HUDEP-2 (cell line): ENCODE measurements around the gene KRTAP10-4.
"Not testable (repeated sequence)": the region's sequence is repeated elsewhere in the genome, so short reads cannot be mapped to it uniquely, and the experiment has no call there.

Source experiments
- DNase-seq, 76 experiments: peaks; one replicate each; lab custom pipeline; 2025; ENCODE audit not compliant: unreplicated experiment in 76 of 76; lab: John Stamatoyannopoulos, UW

Gene KRTAP10-4

DNA sequence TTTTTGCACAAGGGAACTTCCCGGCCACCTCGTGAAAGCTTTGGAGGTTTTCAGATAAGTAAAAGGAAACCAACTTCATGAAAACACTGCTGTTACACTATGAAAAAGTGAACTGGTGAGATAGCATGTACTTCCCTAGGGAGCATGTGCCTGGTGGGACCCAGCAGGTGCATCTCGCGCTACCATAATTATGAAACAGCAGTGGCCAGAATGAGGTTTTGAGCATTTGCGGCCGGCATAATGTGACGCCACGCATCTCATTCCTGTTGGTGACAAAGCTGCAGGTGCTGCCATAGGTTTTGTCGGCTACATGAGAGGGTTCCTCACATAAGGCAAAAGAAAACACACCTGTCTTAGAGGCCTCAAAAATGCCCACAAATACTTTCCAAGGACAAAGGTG lies 16.6 kb upstream of the KRTAP10-4 start:
- no peak for DNase-seq

DNA sequence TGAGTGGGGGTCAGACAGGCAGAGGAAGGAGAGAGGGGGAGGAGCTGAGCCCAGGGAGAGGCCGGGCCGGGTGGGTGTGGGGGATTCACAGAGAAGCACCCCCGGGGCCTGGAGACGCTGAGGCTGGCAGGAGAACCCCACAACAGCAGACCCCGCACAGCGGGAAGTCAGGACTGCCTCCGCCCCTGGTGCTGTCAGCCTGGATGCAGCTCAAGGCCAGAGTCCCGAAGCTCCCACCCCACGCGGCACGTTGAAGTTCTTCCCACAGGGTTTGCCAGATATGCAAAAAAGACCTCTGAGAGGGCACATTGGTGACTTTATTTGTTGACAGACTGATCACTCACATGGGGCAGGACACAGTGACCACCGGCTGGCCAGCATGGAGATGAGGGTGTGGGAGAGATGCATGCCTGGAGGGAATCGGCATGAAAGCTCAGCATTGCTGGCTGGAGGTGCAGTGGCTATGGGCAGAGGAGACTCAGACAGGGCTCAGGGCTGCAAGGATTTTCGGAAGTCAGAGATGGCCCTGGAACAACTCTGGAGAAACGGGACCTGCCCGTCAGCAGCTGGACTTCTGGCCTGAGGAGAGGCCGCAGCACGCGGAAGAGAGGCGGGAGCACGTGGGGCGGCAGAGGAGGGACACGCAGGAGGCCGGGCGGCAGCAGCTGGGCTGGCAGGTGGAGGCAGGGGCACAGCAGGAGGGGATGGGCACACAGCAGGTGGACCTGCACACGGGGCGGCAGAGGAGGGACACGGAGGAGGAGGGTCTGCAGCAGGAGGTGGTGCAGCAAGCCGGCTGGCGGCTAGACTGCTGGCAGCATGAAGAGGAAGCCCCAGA lies 15.8 kb upstream of the KRTAP10-4 start:
- no peak for DNase-seq

DNA sequence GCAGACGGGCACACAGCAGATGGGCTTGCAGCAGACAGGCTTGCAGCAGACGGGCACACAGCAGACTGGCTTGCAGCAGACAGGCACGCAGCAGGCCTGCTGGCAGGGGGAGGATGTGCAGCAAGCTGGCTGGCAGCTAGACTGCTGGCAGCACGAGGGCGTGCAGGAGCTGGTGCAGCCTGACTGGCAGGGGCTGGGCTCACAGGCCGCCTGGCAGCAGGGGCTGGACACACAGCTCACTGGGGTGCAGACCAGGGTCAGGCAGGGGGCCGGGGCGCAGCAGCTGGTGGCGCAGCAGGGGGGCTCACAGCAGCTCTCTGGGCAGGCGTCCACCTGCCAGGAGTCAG lies 15.2 kb upstream of the KRTAP10-4 start:
- not testable (repeated sequence) for DNase-seq

DNA sequence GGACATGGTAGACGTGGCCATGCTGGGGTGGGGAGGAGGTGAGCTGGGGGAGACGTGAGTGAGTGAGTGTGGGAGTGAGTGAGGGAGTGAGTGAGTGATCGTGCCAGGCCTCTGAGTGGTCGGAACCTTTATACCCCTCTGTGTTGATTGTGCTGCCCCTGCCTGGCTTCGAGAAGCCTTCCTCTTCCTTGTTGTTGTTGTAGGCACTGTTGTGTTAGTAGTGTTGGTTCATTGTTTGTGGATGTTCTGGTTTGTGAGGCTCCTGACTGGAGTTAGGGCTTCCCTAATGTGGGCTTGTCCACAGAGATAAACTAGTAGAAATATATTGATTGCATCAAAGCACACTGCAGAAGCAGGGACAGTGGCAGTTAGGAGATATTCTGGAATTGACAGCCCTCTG lies 14.8 kb upstream of the KRTAP10-4 start, which contains the start of gene KRTAP10-3:
KRTAP10-3 (minus strand) TSS at position 101 of the 400 bp plus-strand sequence; CDS start at position 21, 80 bp downstream.
- DNase-seq = no peak

DNA sequence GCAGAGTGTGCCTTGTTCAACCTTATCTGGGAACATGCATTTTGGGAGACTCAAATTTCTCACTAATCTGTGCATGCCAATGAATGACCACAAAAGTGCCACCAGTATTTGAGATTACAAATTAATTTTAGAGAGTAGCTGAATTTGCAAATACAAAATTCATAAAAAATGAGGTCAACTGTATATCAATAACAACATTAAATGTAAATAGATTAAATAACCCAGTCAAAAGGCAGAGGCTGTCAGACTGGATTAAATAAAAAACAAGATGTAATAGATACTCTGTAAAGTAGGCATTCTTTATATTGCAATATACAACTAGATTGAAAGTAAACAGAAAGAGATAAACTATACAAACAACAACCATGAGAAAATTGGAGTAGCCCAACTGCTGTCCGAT lies 9.4 kb upstream of the KRTAP10-4 start:
- DNase-seq = no peak

DNA sequence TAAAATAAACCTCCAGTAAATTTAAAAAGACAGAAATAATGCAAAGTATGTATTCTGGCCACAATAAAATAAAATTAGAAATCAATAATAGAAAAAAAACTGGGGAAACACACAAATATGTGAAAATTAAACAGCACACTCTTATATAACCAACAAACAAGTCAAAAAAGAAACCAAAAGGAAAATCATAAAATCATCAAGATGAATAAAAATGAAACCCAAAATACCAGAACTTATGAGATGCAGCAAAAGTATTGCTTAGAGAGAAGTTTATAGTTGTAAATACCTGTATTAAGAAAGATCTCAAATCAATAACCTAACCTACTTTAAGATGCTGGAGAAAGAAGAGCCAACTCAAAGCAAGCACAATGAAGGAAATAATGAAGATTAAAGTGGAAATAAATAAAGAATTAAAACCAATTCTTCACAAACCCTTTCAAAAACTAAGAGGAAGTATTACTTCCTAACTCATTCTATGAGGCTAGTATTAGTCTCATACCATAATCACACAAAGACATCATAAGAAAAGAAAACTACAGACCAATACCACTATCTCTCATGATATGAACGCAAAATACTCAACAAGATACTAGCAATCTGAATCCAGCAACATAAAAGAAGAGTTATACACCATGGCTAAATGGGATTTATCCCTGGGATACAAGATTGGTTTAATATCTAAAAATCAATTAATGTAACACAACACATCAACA lies 8.5 kb upstream of the KRTAP10-4 start:
- no peak for DNase-seq

DNA sequence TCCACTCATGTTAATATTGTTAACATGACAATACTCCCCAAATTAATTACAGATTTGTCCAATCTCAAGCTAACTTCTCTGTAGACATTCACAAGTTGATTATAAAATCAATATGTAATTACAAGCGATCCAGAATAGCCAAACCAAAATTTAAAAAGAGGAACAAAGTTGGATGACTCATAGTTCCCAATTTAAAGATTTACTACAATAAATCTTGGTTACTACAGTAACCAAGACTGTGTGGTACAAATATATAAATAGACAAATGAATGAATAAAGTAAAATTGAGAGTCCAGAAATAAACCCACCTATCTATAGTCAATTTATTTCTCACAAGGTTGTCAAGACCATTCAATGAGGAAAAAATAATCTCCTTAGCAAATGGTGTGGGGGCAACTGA lies 7.1 kb upstream of the KRTAP10-4 start:
- no peak for DNase-seq

DNA sequence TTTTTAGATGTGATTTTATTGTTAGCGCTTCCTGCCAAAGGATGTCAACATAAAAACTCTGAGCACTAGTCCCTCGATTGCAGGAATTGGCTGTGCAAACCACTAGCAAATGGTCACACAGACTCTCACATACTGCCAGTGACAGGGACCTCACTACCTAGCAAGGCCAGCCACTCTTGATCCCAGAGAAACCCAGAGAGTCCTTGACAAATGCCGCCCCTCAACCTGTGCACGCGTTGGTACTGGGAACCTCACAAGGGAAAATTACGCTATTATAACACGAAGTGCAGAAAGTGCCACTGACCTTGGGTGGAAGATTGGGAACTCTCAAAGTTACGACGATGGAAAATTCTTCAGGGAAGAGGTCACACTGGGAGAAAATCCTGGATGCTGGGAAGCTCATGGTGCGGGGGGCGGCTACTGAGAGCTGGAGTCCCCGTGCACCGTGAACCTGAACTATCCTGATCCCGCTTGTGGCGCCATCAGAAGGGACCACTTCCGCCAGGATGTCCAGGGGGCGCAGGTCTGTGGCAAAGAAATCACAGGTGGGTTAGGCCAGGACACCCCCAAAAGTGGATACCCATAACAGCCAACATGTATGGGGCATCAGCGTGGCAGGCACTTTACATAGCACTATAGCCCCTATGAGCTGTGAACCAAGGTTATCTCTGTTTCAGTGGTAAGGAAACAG lies 5.9 kb upstream of the KRTAP10-4 start:
- no peak for DNase-seq

DNA sequence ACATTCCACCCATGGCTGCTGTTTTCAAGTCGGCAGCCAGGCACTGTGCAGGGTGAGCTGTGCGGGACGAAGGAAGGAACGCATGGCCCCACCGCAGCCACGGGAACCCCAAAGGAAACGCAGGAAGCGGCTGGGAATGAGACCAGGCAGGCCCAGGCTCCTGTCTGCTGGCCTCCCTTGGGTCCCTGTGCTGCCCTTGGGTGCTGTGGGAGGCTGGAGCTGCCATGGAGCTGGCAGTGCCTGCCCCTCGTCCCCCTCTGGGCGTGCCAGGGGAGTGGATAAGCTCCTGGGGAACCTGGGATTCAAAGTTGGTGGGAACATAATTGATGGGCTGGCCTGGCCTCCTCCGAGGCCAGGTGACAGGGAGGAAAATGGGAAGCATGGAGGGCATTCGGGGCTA lies 5.3 kb upstream of the KRTAP10-4 start:
- DNase-seq = no peak

DNA sequence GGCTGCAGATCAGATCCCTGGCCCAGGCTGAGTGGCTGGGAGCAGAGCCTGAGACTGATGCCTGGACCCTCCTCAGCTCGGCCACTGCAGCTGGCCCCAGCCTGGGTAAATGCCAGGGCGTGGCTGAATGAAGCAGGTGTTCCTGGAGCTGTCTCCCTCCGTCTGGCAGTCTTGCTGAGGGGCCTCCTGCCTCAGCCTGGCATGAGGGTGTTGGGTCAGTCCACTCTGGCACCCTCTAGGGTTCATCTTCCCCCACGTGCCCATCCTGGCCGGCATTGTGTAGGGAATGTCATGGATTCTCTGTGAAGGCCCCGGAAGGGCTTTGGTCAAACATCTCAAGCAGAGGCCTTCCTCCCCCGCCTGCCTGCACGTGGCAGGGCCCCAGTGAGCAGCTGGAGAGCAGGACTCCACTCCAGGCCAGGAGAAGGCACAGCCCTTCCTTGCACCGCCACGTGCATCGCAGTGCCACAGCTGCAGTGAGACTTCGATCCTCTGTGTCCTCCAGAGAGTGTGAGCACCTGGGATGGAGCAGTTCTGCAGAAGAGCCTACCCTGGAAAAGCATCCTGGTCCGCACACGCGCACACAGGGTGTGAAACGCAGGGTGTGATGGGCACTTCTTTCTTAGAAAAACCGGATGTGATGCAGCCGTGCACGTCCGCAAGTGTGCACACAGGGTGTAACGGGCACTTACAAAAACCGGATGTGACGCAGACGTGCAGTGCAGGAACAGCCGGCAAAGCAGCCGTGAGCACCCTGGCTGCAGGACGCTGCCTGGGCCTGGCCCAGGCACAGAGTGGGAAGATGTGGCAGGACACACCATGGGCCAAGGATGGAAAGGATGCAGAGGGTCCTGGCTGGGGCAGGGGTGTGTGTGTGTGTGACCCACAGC lies 4.6 kb upstream of the KRTAP10-4 start:
- no peak for DNase-seq

DNA sequence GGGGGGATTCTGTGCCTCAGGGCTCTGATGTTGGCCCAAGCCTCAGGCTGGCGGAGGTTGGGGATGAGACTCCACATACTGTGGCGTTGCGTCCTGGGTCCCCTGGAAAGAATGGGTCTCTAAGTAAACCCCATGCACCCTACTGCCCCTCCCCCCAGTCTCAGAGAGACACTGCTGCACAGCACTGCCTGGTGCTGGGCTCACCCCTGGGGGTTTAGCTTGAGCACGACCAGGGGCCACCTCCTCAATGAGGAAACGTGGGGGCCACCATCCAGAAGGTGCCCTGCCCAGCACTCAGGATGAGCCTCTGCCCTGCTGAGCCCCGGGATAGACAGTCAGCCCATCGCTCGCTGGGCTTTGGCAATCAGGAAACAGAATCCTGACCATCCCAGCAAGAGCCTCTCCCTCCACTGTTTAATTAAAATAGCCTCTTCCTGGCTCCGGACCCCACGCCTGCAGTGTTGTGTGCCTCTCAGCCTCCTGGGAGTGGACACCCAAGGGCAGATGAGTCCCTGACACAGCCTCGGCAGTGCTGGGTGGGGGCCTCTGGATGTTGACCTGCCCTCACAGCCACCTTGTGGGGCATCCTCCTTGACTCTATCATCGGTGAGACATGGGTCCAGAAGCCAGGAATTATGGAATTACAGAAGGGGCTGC lies 3.5 kb upstream of the KRTAP10-4 start:
- no peak for DNase-seq

DNA sequence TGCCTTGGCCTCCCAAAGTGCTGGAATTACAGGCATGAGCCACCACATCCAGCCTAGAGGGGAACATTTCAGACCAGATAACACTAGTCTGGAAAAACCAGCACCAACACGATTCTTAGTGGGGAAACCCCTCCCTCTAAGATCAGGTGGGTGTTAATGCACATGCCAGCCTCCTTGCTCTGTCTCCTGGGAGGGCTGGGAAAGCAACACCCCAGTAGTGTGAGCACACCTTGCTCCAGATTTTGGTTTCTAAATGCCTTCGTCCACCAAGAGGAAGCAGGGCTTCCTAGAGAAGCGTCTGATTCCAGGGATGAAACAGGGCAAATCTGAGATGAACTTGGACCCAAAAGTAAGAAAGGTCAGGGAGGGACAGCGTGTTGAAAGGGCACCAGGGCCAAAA lies 2.2 kb upstream of the KRTAP10-4 start:
- DNase-seq = no peak

DNA sequence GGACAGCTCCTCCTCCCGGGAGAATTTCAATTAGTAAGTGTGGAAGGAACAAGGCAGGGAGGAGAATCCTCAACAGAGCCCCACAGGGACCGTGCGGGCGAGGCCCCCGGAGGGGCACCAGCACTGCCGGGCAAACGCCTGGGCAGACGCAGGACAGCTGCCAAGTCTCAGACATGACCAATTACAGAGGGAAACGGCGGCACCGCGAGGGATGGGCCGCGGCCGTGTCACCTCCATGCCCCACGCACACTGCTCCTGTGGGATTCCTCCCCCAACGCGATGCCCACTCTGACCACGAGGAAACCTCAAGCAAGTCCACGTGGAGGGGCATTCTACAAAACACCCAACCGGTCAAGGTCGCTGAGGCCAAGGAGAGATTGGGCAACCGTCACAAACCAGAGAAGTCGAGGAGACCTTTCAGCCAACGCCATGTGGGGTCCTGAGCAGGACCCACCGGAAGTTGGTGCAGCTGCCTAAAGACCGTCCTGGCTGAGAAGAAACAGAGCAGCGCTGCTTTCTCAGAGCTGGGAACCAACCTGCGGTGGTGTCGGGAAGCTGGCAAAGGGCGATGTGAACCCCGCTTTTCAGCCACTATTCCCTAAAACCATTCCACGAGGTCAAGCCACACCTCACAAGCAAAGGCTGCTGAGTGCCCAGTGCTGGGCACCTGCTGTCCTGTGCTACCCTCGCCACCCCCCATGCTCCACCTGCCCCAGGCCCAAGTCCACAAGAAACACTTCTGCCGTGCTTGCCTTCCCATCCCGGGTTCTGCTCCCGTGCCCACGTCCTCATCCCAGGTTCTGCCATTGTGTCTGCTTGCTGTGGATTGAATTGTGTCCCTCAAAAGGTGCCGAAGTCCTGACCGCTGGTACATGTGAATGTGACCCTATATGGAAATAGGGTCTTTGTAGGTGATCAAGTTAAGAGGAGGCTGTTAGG lies 1.4 kb upstream of the KRTAP10-4 start:
- no peak for DNase-seq

DNA sequence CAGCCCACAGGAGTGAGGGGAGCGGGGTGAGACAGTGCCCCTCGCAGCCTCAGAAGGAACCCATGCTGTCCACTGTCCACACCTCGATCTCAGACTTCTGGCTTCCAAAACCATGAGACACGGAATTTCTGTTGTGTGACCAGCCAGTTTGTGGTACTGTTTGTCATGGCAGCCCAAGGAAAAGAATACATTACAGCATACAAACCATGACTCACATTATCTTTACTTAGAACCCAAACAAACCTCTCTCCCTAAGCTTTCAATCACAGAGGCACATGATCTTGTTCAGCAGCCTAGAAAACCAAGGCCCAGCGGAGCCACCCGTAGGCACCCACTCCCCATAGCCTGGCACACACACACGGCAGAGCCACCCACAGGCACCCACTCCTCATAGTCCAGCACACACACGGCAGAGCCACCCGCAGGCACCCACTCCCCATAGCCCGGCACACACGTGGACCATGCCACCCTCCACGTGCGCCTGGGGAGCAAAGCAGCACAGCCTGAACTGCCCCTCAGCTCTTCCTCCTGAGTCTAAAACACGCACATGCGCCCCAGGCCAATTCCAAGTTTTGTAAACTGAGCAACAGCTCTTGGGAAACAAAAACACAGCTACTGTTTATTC lies 458 bp upstream of the KRTAP10-4 start:
- DNase-seq = no peak

DNA sequence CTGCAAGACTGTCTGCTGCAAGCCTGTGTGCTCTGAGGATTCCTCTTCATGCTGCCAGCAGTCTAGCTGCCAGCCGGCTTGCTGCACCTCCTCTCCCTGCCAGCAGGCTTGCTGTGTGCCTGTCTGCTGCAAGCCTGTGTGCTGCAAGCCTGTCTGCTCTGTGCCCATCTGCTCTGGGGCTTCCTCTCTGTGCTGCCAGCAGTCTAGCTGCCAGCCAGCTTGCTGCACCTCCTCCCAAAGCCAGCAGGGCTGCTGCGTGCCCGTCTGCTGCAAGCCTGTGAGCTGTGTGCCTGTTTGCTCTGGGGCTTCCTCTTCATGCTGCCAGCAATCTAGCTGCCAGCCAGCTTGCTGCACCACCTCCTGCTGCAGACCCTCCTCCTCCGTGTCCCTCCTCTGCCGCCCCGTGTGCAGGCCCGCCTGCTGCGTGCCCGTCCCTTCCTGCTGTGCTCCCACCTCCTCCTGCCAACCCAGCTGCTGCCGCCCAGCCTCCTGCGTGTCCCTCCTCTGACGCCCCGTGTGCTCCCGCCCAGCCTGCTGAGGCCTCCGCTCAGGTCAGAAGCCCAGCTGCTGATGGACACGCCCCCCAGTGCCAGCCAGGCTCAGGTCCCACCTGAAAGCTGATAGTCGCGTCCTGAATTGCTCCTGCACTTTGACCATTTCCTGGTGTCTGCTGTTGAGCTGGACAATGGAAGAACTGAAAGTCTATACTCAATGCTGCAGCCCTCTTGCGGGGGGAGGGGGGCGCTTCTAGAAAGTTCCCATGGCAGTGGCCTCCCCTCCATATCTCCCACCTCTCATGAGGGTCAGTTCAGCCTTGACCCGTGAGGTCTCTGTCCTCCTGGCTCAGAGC lies 1.2 kb downstream of the KRTAP10-4 start:
- DNase-seq = peak in 2 of 76 experiments; percentile 6 to 26

DNA sequence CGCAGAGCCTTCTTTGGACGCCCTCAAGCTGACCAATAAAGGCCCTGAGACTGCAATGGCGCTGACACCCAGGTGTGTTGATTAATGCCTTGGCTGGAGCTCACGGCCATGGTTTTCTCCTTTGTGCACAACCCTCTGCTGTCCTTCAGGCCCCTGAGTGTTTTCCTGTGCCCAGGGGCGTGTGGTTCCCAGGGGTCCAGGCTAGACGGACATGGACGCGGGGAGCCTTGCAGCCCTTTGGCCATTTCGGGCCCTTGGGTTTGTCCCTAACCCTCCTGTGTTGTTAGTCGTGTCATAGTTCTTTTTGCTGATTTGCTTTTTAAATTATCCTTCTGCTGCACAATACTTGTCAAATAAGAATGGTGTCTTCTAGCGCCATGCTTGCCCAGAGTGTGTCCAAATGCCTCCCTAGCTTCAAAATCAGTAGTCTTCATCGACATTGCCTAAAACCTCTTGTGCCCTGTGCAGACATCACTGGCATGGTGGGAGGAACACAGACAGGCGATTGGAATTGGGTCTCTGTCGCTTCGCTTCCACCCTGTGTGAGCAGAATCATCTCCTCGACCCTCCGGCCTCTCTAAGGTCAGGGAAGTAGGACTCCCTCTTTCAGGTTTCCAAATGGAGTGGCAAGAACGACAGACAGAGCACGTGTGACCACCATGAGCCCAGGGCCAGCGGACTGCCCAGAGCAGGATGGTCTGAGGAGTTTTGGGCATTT lies 1.9 kb downstream of the KRTAP10-4 start:
- no peak for DNase-seq

DNA sequence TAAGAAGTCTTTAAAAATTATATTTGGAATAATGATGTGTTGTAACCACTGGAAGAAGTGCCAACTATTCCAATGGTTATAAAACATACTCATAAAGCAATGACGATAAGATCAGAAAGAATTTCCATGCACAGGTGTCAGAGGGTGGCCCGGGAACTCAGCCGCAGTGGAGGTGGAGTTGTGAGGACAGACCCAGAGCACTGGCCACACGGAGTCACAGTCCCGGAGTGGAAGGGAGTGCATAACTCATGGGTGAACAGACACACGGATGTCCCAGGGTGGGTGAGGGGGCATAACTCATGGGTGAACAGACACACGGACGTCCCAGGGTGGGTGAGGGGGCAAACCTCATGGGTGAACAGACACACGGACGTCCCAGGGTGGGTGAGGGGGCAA lies 2.5 kb downstream of the KRTAP10-4 start:
- DNase-seq = no peak
